A673 (cell line): ENCODE results near the gene ATP4A. TPM values are rescaled to one million over a fixed set of nuclear protein-coding genes. Genes with fewer than 3 reads are reported as not detected.

ENCODE experiments used
- BruUV-seq: library from RNA; stranded (reverse); fragments of 400-500 nt; replicated peaks from 2 replicates; lab custom pipeline; 2021; lab: Mats Ljungman, UMichigan
- CTCF ChIA-PET: fragments of 300-600 bp; sonication (Branson Sonifier 250); formaldehyde crosslinking; loops from one replicate; lab custom pipeline; 2022; ENCODE audit warnings: antibody characterized with exemption; lab: Charles Lee
- POLR2A ChIA-PET: fragments of 300-600 bp; sonication (Branson Sonifier 250); formaldehyde crosslinking; loops from one replicate; lab custom pipeline; 2022; ENCODE audit warnings: antibody characterized with exemption; ENCODE audit not compliant: low non-redundant PET; lab: Charles Lee
- DNase-seq: peaks from one replicate; pipeline ENCODE4 v3.0.0-alpha.2; 2015; ENCODE audit warnings: low spot score
- H3K27ac ChIP-seq: fragments of 200-600 bp; sonication (generic); 2 replicates; pipeline ENCODE4 v1.5.1; 2016; ENCODE audit warnings: mixed run types, low read depth, mild to moderate bottlenecking, mixed read lengths, antibody characterized with exemption, low read length; ENCODE audit not compliant: poor library complexity, severe bottlenecking
- H3K27me3 ChIP-seq: fragments of 200-600 bp; sonication (generic); replicated peaks from 2 replicates; pipeline ENCODE4 v1.6.1; 2017; ENCODE audit warnings: mixed run types, low read depth, mild to moderate bottlenecking, mixed read lengths, antibody characterized with exemption, low read length; ENCODE audit not compliant: insufficient read depth, poor library complexity
- H3K36me3 ChIP-seq: fragments of 200-600 bp; sonication (generic); 2 replicates; pipeline ENCODE4 v1.6.1; 2016; ENCODE audit warnings: mixed run types, mild to moderate bottlenecking, mixed read lengths, antibody characterized with exemption, low read length; ENCODE audit not compliant: insufficient read depth, poor library complexity, severe bottlenecking
- H3K4me1 ChIP-seq: fragments of 200-600 bp; sonication (generic); 2 replicates; pipeline ENCODE4 v1.6.1; 2017; ENCODE audit warnings: mixed run types, mild to moderate bottlenecking, mixed read lengths, antibody characterized with exemption, low read length; ENCODE audit not compliant: insufficient read depth, poor library complexity, severe bottlenecking
- H3K4me3 ChIP-seq: fragments of 200-600 bp; sonication (generic); 2 replicates; pipeline ENCODE4 v1.5.1; 2016; ENCODE audit warnings: low read depth, mixed run types, mild to moderate bottlenecking, mixed read lengths, low read length; ENCODE audit not compliant: poor library complexity, severe bottlenecking
- H3K9me3 ChIP-seq: fragments of 200-600 bp; sonication (generic); 2 replicates; pipeline ENCODE4 v1.6.1; 2016; ENCODE audit warnings: mixed run types, low read depth, mild to moderate bottlenecking, mixed read lengths, antibody characterized with exemption, low read length; ENCODE audit not compliant: poor library complexity, severe bottlenecking
- EZH2 ChIP-seq: fragments of 200-600 bp; sonication (generic); IDR thresholded peaks from 2 replicates; pipeline ENCODE4 v1.6.1; 2017; ENCODE audit warnings: borderline replicate concordance, low read depth, mild to moderate bottlenecking, mixed read lengths, antibody characterized with exemption, low read length; ENCODE audit not compliant: poor library complexity, severe bottlenecking
- intact Hi-C: fragments of 100-400 bp; cut with micrococcal nuclease; formaldehyde crosslinking; loops from one replicate; pipeline ENCODE4 v1.10.0; 2022; ENCODE audit not compliant: unreplicated experiment
- total RNA-seq: library from RNA; stranded (reverse); gene quantifications from 2 replicates; pipeline ENCODE4 v1.2.3, GENCODE V29; 2021
- TF ChIP-seq, protein P1 (sequence below): fragments of 300-800, 200-600 bp; sonication (generic); conservative IDR thresholded peaks from 2 replicates; pipeline ENCODE4 v1.5.1; 2017; ENCODE audit warnings: low read depth, mild to moderate bottlenecking, antibody characterized with exemption, low read length, moderate library complexity, mixed read lengths

ATP4A gene
- total RNA-seq, 1 experiment from 2014 or later = not detected

DNA sequence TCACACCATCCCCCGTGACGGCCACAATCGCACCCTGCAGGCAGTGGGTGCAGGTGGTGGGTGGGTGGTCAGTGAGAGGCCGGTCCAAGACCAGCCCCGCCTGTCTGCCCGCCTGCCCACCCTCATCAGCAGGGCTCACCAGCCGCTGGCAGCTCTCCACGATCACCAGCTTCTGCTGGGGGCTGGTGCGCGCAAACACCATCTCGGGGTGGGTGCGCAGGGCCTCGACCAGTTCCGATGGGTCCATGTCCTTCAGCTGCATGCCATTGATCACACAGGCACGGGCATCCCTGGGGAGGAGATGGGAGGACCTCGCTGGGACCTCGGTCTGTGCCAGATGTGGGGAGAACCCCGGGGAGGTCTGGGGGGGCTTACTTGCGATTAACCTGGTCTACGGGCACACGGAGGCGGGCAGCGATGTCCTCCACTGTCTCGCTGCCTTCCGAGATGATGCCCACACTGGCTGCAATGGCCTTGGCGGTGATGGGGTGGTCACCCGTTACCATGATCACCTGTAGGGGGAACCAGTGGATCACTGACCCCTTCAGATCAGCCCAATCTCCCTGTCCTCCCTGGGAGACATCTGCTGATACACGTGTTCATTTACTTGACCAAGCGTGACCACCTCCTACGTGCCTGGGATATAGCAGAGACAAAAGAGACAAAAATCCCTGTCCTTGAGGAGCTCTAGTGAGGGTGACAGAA lies 8.0 kb downstream of the ATP4A start:
- Histone ChIP-seq H3K4me3 (no peak overlapping the region), H3K36me3 (no peaks in the 10 kb centered on the region), H3K27ac (no peak overlapping the region), H3K9me3 (no peaks in the 10 kb centered on the region), H3K27me3 (peaks cover 11% of the 10 kb centered on the region), H3K4me1 (no peaks in the 10 kb centered on the region)
- no peak for DNase-seq
- intact Hi-C loops = no loop called here
- ChIA-PET POLR2A (no interaction called here), CTCF (no interaction called here)
- BruUV-seq = no TSS peak
- TF ChIP-seq EZH2 = no peak
- TF ChIP-seq, protein P1, sequence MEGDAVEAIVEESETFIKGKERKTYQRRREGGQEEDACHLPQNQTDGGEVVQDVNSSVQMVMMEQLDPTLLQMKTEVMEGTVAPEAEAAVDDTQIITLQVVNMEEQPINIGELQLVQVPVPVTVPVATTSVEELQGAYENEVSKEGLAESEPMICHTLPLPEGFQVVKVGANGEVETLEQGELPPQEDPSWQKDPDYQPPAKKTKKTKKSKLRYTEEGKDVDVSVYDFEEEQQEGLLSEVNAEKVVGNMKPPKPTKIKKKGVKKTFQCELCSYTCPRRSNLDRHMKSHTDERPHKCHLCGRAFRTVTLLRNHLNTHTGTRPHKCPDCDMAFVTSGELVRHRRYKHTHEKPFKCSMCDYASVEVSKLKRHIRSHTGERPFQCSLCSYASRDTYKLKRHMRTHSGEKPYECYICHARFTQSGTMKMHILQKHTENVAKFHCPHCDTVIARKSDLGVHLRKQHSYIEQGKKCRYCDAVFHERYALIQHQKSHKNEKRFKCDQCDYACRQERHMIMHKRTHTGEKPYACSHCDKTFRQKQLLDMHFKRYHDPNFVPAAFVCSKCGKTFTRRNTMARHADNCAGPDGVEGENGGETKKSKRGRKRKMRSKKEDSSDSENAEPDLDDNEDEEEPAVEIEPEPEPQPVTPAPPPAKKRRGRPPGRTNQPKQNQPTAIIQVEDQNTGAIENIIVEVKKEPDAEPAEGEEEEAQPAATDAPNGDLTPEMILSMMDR = peak; percentile 31; the same call in 1 of the 2 replicates

DNA sequence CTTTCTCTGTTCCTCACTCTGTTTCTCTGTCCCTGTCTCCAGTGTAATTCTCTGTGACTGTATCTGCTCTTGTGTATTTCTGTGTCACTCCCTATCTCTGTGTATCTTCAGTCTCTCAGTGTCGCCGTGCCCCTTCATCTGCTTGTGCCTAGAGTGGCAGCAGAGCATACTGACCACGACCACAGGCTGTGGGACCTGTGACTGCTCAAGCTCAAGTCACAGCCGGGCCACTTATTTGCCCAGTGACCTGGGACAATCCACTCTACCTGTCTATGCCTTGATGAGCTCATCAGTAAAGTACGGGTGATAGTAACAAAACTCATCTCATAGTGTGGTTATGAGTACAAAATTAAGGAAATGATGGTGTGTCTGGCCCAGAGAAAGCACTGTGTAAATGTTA lies 9.4 kb downstream of the ATP4A start:
- Histone ChIP-seq H3K9me3 (no peaks in the 10 kb centered on the region), H3K36me3 (no peaks in the 10 kb centered on the region), H3K27ac (no peak overlapping the region), H3K27me3 (peaks cover 4% of the 10 kb centered on the region), H3K4me1 (no peaks in the 10 kb centered on the region), H3K4me3 (no peak overlapping the region)
- DNase-seq = no peak
- no peak for TF ChIP-seq EZH2
- TF ChIP-seq, protein P1 = no peak
- no TSS peak for BruUV-seq
- CTCF ChIA-PET = no interaction called here
- POLR2A ChIA-PET = no interaction called here
- intact Hi-C loops = no loop called here

DNA sequence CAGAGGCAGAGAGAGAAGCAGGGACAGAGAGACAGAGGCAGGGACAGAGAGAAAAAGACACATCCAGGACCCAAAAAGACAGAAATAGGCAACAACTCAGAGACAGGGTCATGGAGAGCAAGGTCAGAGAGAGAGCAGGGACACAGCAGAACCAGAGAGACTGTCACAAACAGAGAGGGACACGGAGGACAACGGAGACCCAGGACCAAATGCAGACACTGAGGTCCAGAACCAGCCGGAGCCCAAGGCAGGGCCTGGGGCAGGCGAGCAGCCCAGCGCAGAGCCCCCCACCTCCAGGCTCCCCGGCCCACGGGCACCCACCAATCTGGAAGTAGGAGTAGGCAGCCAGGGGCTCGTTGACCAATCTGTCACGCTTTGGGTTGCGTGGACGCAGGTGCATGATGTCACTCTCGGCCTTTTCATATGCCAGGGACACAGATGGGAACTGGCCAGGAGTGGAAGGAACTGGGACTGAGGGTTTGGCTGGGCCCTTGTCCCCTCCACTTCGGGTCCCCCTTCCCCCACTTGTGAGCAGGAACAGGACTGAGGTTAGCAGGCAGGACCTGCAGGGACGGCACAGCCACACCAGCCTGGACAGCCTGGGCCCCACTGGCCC lies 10.0 kb downstream of the ATP4A start:
- no TSS peak for BruUV-seq
- no peaks in the 10 kb centered on the region for H3K9me3 ChIP-seq
- H3K4me3 ChIP-seq = no peak overlapping the region
- CTCF ChIA-PET = no interaction called here
- intact Hi-C loops = no loop called here
- no peaks in the 10 kb centered on the region for H3K36me3 ChIP-seq
- no peaks in the 10 kb centered on the region for H3K4me1 ChIP-seq
- no peak overlapping the region for H3K27ac ChIP-seq
- H3K27me3 ChIP-seq = no peaks in the 10 kb centered on the region
- no peak for TF ChIP-seq EZH2
- TF ChIP-seq, protein P1 = no peak
- POLR2A ChIA-PET = no interaction called here
- DNase-seq = no peak
